D721Med (cell line): ENCODE data around the gene TBL1X.
A peak's percentile ranks its signal among the peaks of the same experiment; 100 is the strongest.

Experiments used
- DNase-seq: peaks from one replicate; pipeline ENCODE4 v3.0.0; 2011; ENCODE audit warnings: low spot score; ENCODE audit not compliant: insufficient read length
- FAIRE-seq: peaks from 2 replicates; lab custom pipeline; 2011; peaks lifted over from hg19 to GRCh38; lab: Jason Lieb, UNC
- TF ChIP-seq, protein P1 (sequence below): IDR thresholded peaks from 2 replicates; pipeline ENCODE4 v1.5.1; 2012; ENCODE audit warnings: mild to moderate bottlenecking, control low read depth; ENCODE audit not compliant: insufficient read depth; ENCODE audit errors: missing control alignments

The TBL1X gene

DNA sequence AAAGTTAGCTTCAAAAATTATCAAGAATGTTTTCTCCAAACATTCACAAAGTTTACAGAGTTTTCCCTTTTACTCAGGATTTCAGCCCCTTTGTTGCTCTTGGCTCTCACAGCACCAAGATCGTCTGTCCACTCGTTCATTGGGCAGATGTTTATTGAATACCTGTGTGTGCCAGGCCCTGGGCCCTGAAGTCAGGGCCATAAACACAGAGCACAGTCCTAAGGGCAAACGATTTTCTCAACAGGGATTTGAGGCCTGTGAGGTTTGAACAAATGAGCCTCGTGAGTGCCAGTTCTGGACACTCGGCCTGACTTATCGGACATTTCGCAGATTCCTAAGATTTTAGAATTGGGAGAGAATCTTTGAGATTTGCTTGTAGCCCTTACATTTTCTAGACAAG lies 142.1 kb downstream of the TBL1X start:
- TF ChIP-seq, protein P1, sequence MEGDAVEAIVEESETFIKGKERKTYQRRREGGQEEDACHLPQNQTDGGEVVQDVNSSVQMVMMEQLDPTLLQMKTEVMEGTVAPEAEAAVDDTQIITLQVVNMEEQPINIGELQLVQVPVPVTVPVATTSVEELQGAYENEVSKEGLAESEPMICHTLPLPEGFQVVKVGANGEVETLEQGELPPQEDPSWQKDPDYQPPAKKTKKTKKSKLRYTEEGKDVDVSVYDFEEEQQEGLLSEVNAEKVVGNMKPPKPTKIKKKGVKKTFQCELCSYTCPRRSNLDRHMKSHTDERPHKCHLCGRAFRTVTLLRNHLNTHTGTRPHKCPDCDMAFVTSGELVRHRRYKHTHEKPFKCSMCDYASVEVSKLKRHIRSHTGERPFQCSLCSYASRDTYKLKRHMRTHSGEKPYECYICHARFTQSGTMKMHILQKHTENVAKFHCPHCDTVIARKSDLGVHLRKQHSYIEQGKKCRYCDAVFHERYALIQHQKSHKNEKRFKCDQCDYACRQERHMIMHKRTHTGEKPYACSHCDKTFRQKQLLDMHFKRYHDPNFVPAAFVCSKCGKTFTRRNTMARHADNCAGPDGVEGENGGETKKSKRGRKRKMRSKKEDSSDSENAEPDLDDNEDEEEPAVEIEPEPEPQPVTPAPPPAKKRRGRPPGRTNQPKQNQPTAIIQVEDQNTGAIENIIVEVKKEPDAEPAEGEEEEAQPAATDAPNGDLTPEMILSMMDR = no peak
- FAIRE-seq (no peak), DNase-seq (no peak)

DNA sequence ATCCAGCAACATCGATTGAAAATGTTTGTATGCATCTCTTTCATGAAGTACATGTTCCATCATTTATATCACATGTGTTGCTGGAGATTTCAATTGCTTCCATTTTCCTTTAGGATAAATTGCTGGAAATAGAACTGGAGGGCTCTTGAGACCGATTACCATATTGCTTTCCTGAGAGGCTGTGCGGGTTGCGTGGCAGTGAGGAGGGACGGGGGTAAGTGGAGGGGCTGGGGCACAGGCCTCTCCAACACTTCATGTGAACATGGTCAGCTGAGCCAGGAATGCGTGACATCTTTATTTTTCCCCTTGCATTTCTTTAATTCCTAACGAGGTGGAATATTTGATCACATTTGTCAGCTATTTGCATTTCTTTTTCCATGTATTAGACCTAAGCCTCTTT lies 144.6 kb downstream of the TBL1X start:
- TF ChIP-seq, protein P1 = no peak
- FAIRE-seq (no peak), DNase-seq (no peak)

DNA sequence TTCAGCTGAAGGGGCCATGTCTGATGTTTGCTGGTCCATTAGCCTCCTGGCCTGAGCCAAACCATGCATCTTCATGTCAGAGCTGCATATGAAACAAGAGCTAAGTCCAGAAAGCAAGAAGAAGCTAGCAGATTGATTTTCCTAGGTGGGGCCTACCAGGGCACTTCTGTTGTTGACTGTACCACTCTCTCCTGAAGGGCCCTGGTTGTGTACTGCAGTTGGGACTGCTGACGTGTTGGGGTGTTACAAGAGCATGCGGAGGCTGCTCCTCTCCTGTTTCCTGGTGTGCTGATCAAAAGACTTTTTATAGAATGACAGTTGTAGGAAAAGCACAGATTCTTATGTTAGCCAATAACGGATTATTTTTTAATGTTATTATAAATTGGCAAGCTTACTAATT lies 145.1 kb downstream of the TBL1X start:
- TF ChIP-seq, protein P1 = no peak
- no peak for FAIRE-seq
- DNase-seq = no peak

DNA sequence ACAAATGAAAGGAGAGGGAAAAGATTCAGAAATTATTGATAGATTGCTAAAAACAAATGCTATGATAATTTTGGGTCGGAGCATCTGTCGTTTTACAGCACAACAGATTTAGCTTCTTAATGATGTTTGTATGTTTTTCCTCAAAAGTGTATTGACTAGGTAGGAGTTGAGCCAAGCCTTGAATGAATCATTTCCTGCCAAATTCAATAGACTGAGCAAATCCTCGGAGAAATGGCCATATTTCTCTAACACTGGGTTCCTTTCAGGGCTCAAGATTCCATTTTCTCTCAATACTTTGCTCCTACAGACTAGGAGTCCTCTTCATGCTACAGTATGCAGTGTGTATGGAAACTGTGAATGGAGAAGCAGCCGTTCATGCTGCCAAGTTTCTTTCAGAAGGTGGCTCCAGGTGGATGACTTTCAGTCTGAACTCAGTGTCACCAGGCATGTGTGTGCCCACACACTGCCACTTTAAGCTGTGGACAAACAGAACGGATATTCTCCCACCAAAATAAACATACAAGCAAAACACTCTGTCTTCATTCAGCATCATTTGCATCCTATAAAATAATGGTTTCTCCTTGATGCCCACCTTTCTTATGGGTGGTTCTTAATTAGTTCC lies 146.0 kb downstream of the TBL1X start:
- DNase-seq (no peak), FAIRE-seq (no peak)
- TF ChIP-seq, protein P1 = no peak

GRCh38 chrX:9611436-9612145 lies 146.7 kb downstream of the TBL1X start:
- DNase-seq = peak; percentile 34
- peak; percentile 76 for FAIRE-seq
- TF ChIP-seq, protein P1 = no peak

- TF ChIP-seq, protein P1 = no peak
- FAIRE-seq = no peak
- DNase-seq = no peak
These were observed 147.3 kb downstream of the TBL1X start for GRCh38 chrX:9612146-9612505.

DNA sequence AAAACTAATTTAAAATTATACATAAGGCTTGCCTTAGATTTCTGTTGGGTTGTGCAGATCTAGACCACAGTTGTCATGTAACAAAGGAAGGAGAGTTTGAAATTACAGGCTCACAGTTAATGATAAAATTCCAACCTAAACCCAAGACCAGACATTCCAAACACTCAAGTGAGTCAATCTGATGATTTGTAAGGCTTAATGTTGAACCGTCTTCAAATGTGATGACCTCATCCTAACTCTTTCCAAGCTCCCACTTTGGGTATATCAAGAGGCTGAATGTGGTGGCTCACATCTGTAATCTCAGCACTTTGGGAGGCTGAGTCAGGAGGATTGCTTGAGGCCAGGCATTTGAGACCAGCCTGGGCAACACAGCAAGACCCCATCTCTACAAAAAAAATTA lies 149.2 kb downstream of the TBL1X start:
- TF ChIP-seq, protein P1 = no peak
- DNase-seq (no peak), FAIRE-seq (no peak)
